ENCODE results near the gene RGMB.
"Not testable (repeated sequence)": the region's sequence is repeated elsewhere in the genome, so short reads cannot be mapped to it uniquely, and the experiment has no call there.

The RGMB gene

GRCh38 chr5:98741926-98742325 is 31.5 kb upstream of the RGMB start:
- in situ Hi-C loops (cut with MboI; ENCODE audit: low sequenced_read_pairs, unreplicated experiment), result no loop called here
- no peak for TF ChIP-seq CTCF (IDR thresholded peaks at IDR 0.05; ENCODE audit: borderline replicate concordance, control extremely low read depth, extremely low read depth, insufficient read depth, missing control alignments)
- no peak for DNase-seq (ENCODE audit: low spot score)

GRCh38 chr5:98742396-98743073 is 30.9 kb upstream of the RGMB start:
- TF ChIP-seq CTCF (IDR thresholded peaks at IDR 0.05; ENCODE audit: borderline replicate concordance, control extremely low read depth, extremely low read depth, insufficient read depth, missing control alignments), result no peak

GRCh38 chr5:98748259-98748658 is 25.2 kb upstream of the RGMB start:
- in situ Hi-C loops (cut with MboI; ENCODE audit: low sequenced_read_pairs, unreplicated experiment), result not testable (repeated sequence)

More at GRCh38 chr5:98742396-98743073, 30.9 kb upstream of the RGMB start:
- in situ Hi-C loops (cut with MboI; ENCODE audit: low sequenced_read_pairs, unreplicated experiment), result no loop called here
- DNase-seq (ENCODE audit: low spot score), result no peak

GRCh38 chr5:98749046-98749445 is 24.4 kb upstream of the RGMB start:
- no peak for DNase-seq (ENCODE audit: low spot score)
- in situ Hi-C loops (cut with MboI; ENCODE audit: low sequenced_read_pairs, unreplicated experiment), result no loop called here
- no peak for TF ChIP-seq CTCF (IDR thresholded peaks at IDR 0.05; ENCODE audit: borderline replicate concordance, control extremely low read depth, extremely low read depth, insufficient read depth, missing control alignments)

More at GRCh38 chr5:98748259-98748658, 25.2 kb upstream of the RGMB start:
- DNase-seq (ENCODE audit: low spot score), result not testable (repeated sequence)

- in situ Hi-C loops (cut with MboI; ENCODE audit: low sequenced_read_pairs, unreplicated experiment), result no loop called here
- DNase-seq (ENCODE audit: low spot score), result no peak
- peak; percentile 28 for TF ChIP-seq CTCF (IDR thresholded peaks at IDR 0.05; ENCODE audit: borderline replicate concordance, control extremely low read depth, extremely low read depth, insufficient read depth, missing control alignments)
Measured at GRCh38 chr5:98750693-98751092, 22.8 kb upstream of the RGMB start.

GRCh38 chr5:98752331-98752730 is 21.1 kb upstream of the RGMB start:
- in situ Hi-C loops (cut with MboI; ENCODE audit: low sequenced_read_pairs, unreplicated experiment); DNase-seq (ENCODE audit: low spot score): not testable (repeated sequence)

- in situ Hi-C loops (cut with MboI; ENCODE audit: low sequenced_read_pairs, unreplicated experiment); DNase-seq (ENCODE audit: low spot score): not testable (repeated sequence)
Measured at GRCh38 chr5:98752801-98753200, 20.7 kb upstream of the RGMB start.

GRCh38 chr5:98753507-98753906 is 20.0 kb upstream of the RGMB start:
- no peak for TF ChIP-seq CTCF (IDR thresholded peaks at IDR 0.05; ENCODE audit: borderline replicate concordance, control extremely low read depth, extremely low read depth, insufficient read depth, missing control alignments)
- no peak for DNase-seq (ENCODE audit: low spot score)
- in situ Hi-C loops (cut with MboI; ENCODE audit: low sequenced_read_pairs, unreplicated experiment), result no loop called here

Data from GM13976 (cell line).